ENCODE measurements around the gene CLCN2.

The CLCN2 gene

GRCh38 chr3:184296616-184297015 lies 64.8 kb downstream of the CLCN2 start:
- DNase-seq (ENCODE audit: low read depth in 2 of 2): no peak

Measured in stimulated activated CD8-positive, alpha-beta memory T cell treated with anti-CD3 and anti-CD28 coated beads, Interleukin-7, amount 100 ng/mL, for 1 hour (primary cell).